HepG2 (cell line): Measurements from ENCODE around the gene HSF4. TPM values are rescaled to one million over a fixed set of nuclear protein-coding genes. Genes with fewer than 3 reads are reported as not detected.

Experiments
- CEBPB ChIP-seq: IDR thresholded peaks from 2 replicates; pipeline ENCODE4 v1.6.1; 2011; ENCODE audit warnings: low read depth, low read length, improper control_type of control experiment, borderline replicate concordance
- CEBPG ChIP-seq: IDR thresholded peaks from 2 replicates; pipeline ENCODE4 v1.6.1; 2016
- CHCHD3 ChIP-seq: sonication (generic); formaldehyde crosslinking; IDR thresholded peaks from 2 replicates; pipeline ENCODE4 v1.8.0; 2022; ENCODE audit warnings: mild to moderate bottlenecking, missing genetic modification reagents, moderate library complexity
- CHD4 ChIP-seq: fragments of 200-600 bp; sonication (generic); IDR thresholded peaks from 2 replicates; pipeline ENCODE4 v1.7.0; 2017; ENCODE audit warnings: mild to moderate bottlenecking, low read length, borderline replicate concordance
- KAT8 ChIP-seq: IDR thresholded peaks from 2 replicates; pipeline ENCODE4 v1.6.1; 2016; ENCODE audit warnings: missing genetic modification reagents, missing compliant biosample characterization
- KLF12 ChIP-seq: sonication (generic); formaldehyde crosslinking; IDR thresholded peaks from 2 replicates; pipeline ENCODE4 v1.4.0; 2020; ENCODE audit warnings: missing genetic modification reagents, borderline replicate concordance
- MTA3 ChIP-seq: sonication (generic); formaldehyde crosslinking; IDR thresholded peaks from 2 replicates; pipeline ENCODE4 v1.4.0; 2020; ENCODE audit warnings: missing genetic modification reagents
- MTERF4 ChIP-seq: sonication (generic); formaldehyde crosslinking; IDR thresholded peaks from 2 replicates; pipeline ENCODE4 v1.8.0; 2023; ENCODE audit warnings: mild to moderate bottlenecking, missing genetic modification reagents
- PHF5A ChIP-seq: IDR thresholded peaks from one replicate; pipeline ENCODE4 v1.6.1; 2018; ENCODE audit warnings: low read depth, missing genetic modification reagents; ENCODE audit not compliant: unreplicated experiment
- POGZ ChIP-seq: sonication (generic); formaldehyde crosslinking; IDR thresholded peaks from 2 replicates; pipeline ENCODE4 v1.4.0; 2020; ENCODE audit warnings: mild to moderate bottlenecking, missing genetic modification reagents
- POLR2AphosphoS5 ChIP-seq: IDR thresholded peaks from 2 replicates; pipeline ENCODE4 v1.6.1; 2012; ENCODE audit warnings: low read depth, low read length
- PRMT3 ChIP-seq: sonication (generic); formaldehyde crosslinking; IDR thresholded peaks from 2 replicates; pipeline ENCODE4 v1.8.1; 2022; ENCODE audit warnings: low read depth, mild to moderate bottlenecking, moderate library complexity, missing genetic modification reagents, borderline replicate concordance
- RAD51 ChIP-seq: fragments of 450-650 bp; IDR thresholded peaks from 2 replicates; pipeline ENCODE4 v1.6.1; 2016; ENCODE audit warnings: borderline replicate concordance
- SMARCE1 ChIP-seq: fragments of 450-650 bp; IDR thresholded peaks from 2 replicates; pipeline ENCODE4 v1.6.1; 2017; ENCODE audit warnings: borderline replicate concordance
- SPEN ChIP-seq: sonication (generic); formaldehyde crosslinking; IDR thresholded peaks from 2 replicates; pipeline ENCODE4 v1.5.1; 2020; ENCODE audit warnings: low read depth, mild to moderate bottlenecking, missing genetic modification reagents
- STAT5B ChIP-seq: sonication (generic); formaldehyde crosslinking; IDR thresholded peaks from 2 replicates; pipeline ENCODE4 v1.4.0; 2020; ENCODE audit warnings: missing genetic modification reagents
- ZNF296 ChIP-seq: sonication (generic); formaldehyde crosslinking; conservative IDR thresholded peaks from 2 replicates; pipeline ENCODE4 v1.5.0; 2020; ENCODE audit warnings: mild to moderate bottlenecking, missing genetic modification reagents
- ZNF737 ChIP-seq: sonication (generic); formaldehyde crosslinking; IDR thresholded peaks from 2 replicates; pipeline ENCODE4 v1.5.0; 2020; ENCODE audit warnings: missing genetic modification reagents, mild to moderate bottlenecking, borderline replicate concordance
- ZNF790 ChIP-seq: sonication (generic); formaldehyde crosslinking; IDR thresholded peaks from 2 replicates; pipeline ENCODE4 v1.8.0; 2022; ENCODE audit warnings: missing genetic modification reagents, mild to moderate bottlenecking, borderline replicate concordance
- ZNF792 ChIP-seq: IDR thresholded peaks from 2 replicates; pipeline ENCODE4 v1.6.1; 2016
- polyA plus RNA-seq, 8 experiments: library from polyadenylated mRNA; depleted of rRNA in 3 of 8; stranded (reverse) in 7 of 8; unstranded in 1 of 8; fragments of >200 nt; fragmentation: Illumina TruSeq in 4 of 8; extraction: Trizol in 4 of 8; gene quantifications; 2 replicates each; pipeline versions ENCODE4 v1.2.1 to v1.2.3, GENCODE V29; 2011 to 2016; ENCODE audit warnings: low read depth in 4 of 8, missing spikeins in 1 of 8, mixed read lengths in 1 of 8; ENCODE audit not compliant: insufficient read depth in 1 of 8
- total RNA-seq, 5 experiments: library from RNA; depleted of rRNA; stranded (reverse); fragments of >200 nt; fragmentation: Illumina TruSeq; extraction: Trizol; gene quantifications; 2 replicates each; pipeline ENCODE4 v1.2.3, GENCODE V29; 2016; ENCODE audit warnings: low read depth in 1 of 5
- TF ChIP-seq, protein P1 (sequence below): sonication (generic); formaldehyde crosslinking; IDR thresholded peaks from 2 replicates; pipeline ENCODE4 v1.4.0; 2020; ENCODE audit warnings: missing genetic modification reagents
- TF ChIP-seq, protein P2 (sequence below): sonication (generic); formaldehyde crosslinking; IDR thresholded peaks from 2 replicates; pipeline ENCODE4 v1.4.0; 2020; ENCODE audit warnings: missing genetic modification reagents
- TF ChIP-seq, protein P3 (sequence below): sonication (generic); formaldehyde crosslinking; IDR thresholded peaks from 2 replicates; pipeline ENCODE4 v1.5.0; 2020; ENCODE audit warnings: mild to moderate bottlenecking, missing genetic modification reagents, moderate library complexity
- TF ChIP-seq, protein P4 (sequence below): sonication (generic); formaldehyde crosslinking; IDR thresholded peaks from 2 replicates; pipeline ENCODE4 v1.5.0; 2020; ENCODE audit warnings: missing genetic modification reagents, mild to moderate bottlenecking, borderline replicate concordance

The HSF4 gene
- total and polyA plus RNA-seq, 2 of the 13 experiments (the other 11 are each of a cell fraction or from before 2014, with no cell fraction given): 3.5 to 16.9 TPM

DNA sequence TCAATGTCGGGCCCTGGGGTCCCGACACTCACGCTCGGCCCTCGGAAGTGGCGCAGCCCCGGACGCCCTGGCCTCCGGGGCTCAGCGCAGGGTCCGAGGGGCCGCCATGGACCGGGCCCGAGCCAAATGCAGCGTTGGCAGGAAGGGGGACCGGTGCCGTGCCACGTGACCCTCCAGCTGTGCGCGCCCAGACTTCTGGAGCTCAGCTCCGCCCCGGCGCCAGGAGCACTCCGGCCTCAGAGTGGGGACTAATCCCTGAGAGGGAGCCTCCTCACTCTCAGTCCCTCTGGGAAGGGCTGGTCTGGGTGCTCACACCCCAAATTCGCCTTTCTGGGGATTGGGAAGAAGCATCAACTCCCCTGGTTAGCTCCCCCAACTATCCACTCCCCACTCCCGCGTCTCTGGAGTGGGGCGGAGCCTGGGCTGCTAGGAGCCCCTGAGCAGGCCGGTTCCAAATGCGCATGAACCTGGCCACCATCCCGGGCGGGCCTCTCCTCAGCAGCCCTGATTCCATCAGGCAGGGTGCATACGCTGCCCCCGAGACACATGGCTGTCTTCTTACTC is 13.6 kb upstream of the HSF4 start, which contains the start of gene B3GNT9 (continued):
- TF ChIP-seq, protein P1, sequence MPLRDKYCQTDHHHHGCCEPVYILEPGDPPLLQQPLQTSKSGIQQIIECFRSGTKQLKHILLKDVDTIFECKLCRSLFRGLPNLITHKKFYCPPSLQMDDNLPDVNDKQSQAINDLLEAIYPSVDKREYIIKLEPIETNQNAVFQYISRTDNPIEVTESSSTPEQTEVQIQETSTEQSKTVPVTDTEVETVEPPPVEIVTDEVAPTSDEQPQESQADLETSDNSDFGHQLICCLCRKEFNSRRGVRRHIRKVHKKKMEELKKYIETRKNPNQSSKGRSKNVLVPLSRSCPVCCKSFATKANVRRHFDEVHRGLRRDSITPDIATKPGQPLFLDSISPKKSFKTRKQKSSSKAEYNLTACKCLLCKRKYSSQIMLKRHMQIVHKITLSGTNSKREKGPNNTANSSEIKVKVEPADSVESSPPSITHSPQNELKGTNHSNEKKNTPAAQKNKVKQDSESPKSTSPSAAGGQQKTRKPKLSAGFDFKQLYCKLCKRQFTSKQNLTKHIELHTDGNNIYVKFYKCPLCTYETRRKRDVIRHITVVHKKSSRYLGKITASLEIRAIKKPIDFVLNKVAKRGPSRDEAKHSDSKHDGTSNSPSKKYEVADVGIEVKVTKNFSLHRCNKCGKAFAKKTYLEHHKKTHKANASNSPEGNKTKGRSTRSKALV (CRISPR knock-in tag): peak; percentile 91
- TF ChIP-seq SPEN (peak; percentile 57; the same call in 1 of the 2 replicates), POLR2AphosphoS5 (no peak), RAD51 (peak; percentile 72), MTA3 (CRISPR knock-in tag) (no peak), PRMT3 (CRISPR knock-in tag) (no peak), CHCHD3 (CRISPR knock-in tag) (0 out of 2 replicates have a peak, but pooled peaks have one; percentile 63), KLF12 (CRISPR knock-in tag) (no peak; the same call in 1 of the 2 replicates), ZNF790 (CRISPR knock-in tag) (no peak), STAT5B (no peak), PHF5A (CRISPR knock-in tag) (no peak), SMARCE1 (no peak), CEBPB (no peak), ZNF737 (CRISPR knock-in tag) (no peak), ZNF792 (CRISPR knock-in tag) (0 out of 2 replicates have a peak, but pooled peaks have one; percentile 8), CHD4 (no peak), POGZ (CRISPR knock-in tag) (0 out of 2 replicates have a peak, but pooled peaks have one; percentile 11), KAT8 (CRISPR knock-in tag) (peak; percentile 73), MTERF4 (CRISPR knock-in tag) (peak; percentile 56; the same call in 1 of the 2 replicates), CEBPG (CRISPR knock-in tag) (no peak), ZNF296 (no peak)
- TF ChIP-seq, protein P2, sequence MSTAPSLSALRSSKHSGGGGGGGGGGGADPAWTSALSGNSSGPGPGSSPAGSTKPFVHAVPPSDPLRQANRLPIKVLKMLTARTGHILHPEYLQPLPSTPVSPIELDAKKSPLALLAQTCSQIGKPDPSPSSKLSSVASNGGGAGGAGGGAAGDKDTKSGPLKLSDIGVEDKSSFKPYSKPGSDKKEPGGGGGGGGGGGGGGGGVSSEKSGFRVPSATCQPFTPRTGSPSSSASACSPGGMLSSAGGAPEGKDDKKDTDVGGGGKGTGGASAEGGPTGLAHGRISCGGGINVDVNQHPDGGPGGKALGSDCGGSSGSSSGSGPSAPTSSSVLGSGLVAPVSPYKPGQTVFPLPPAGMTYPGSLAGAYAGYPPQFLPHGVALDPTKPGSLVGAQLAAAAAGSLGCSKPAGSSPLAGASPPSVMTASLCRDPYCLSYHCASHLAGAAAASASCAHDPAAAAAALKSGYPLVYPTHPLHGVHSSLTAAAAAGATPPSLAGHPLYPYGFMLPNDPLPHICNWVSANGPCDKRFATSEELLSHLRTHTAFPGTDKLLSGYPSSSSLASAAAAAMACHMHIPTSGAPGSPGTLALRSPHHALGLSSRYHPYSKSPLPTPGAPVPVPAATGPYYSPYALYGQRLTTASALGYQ (CRISPR knock-in tag): no peak
- TF ChIP-seq, protein P3, sequence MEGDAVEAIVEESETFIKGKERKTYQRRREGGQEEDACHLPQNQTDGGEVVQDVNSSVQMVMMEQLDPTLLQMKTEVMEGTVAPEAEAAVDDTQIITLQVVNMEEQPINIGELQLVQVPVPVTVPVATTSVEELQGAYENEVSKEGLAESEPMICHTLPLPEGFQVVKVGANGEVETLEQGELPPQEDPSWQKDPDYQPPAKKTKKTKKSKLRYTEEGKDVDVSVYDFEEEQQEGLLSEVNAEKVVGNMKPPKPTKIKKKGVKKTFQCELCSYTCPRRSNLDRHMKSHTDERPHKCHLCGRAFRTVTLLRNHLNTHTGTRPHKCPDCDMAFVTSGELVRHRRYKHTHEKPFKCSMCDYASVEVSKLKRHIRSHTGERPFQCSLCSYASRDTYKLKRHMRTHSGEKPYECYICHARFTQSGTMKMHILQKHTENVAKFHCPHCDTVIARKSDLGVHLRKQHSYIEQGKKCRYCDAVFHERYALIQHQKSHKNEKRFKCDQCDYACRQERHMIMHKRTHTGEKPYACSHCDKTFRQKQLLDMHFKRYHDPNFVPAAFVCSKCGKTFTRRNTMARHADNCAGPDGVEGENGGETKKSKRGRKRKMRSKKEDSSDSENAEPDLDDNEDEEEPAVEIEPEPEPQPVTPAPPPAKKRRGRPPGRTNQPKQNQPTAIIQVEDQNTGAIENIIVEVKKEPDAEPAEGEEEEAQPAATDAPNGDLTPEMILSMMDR (CRISPR knock-in tag): peak; percentile 8; the same call in 1 of the 2 replicates
- TF ChIP-seq, protein P4, sequence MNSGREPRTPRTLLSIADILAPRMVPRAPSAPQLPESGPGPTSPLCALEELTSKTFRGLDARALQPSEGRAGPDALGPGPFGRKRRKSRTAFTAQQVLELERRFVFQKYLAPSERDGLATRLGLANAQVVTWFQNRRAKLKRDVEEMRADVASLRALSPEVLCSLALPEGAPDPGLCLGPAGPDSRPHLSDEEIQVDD (CRISPR knock-in tag): no peak
